Activated B cell treated with CpG ODN at 0.5 μM for 24 hours (primary cell): ENCODE measurements around the gene RCOR3. TPM values are rescaled to one million over a fixed set of nuclear protein-coding genes. Genes with fewer than 3 reads are reported as not detected.

Experiments used
- ATAC-seq: fragments of 200-7000 bp; cut with Tn5 transposase; one replicate; pipeline ENCODE4 v1.10.0; 2021; ENCODE audit warnings: low read depth, mild to moderate bottlenecking, moderate library complexity
- CTCF ChIA-PET: fragments of 350-600 bp; sonication (Branson Sonifier 250); formaldehyde crosslinking; loops from one replicate; lab custom pipeline; 2021; ENCODE audit warnings: antibody characterized with exemption; lab: Charles Lee
- POLR2A ChIA-PET: fragments of 350-600 bp; sonication (Branson Sonifier 250); formaldehyde crosslinking; loops from one replicate; lab custom pipeline; 2021; ENCODE audit warnings: antibody characterized with exemption; lab: Charles Lee
- DNase-seq: peaks from one replicate; pipeline ENCODE4 v3.0.0; 2022
- H3K27ac Mint-ChIP-seq: one replicate; pipeline ENCODE4 v1.8.0; 2020; ENCODE audit warnings: mixed read lengths
- H3K27me3 Mint-ChIP-seq: one replicate; pipeline ENCODE4 v1.8.0; 2021; ENCODE audit warnings: mixed read lengths
- H3K36me3 Mint-ChIP-seq: one replicate; pipeline ENCODE4 v1.8.0; 2021; ENCODE audit warnings: low read depth, mixed read lengths
- H3K4me1 Mint-ChIP-seq: one replicate; pipeline ENCODE4 v1.8.0; 2021; ENCODE audit warnings: mixed read lengths
- H3K4me3 Mint-ChIP-seq: one replicate; pipeline ENCODE4 v1.8.0; 2020; ENCODE audit warnings: mild to moderate bottlenecking, mixed read lengths
- H3K9me3 Mint-ChIP-seq: one replicate; pipeline ENCODE4 v1.8.0; 2020; ENCODE audit warnings: mixed read lengths
- CTCF ChIP-seq: fragments of 200-600 bp; IDR thresholded peaks from one replicate; pipeline ENCODE4 v1.8.0; 2022; ENCODE audit warnings: antibody characterized with exemption, mild to moderate bottlenecking
- intact Hi-C: fragments of 100-400 bp; cut with micrococcal nuclease; formaldehyde crosslinking; loops from one replicate; pipeline ENCODE4 v1.15.1; 2024
- total RNA-seq: library from RNA; stranded (reverse); gene quantifications from 2 replicates; pipeline ENCODE4 v1.2.3, GENCODE V29; 2022

The RCOR3 gene
- total RNA-seq, 1 donor from 2014 or later = 72.3 TPM

- ATAC-seq (no peak), DNase-seq (no peak)
- Mint-ChIP-seq H3K27me3 (no peaks in the 10 kb centered on the region), H3K27ac (peak overlapping the region; percentile 88), H3K4me1 (peaks cover 100% of the 10 kb centered on the region), H3K4me3 (no peak overlapping the region), H3K36me3 (peaks cover 27% of the 10 kb centered on the region), H3K9me3 (no peaks in the 10 kb centered on the region)
- CTCF ChIA-PET = interaction anchor here (1.2 to 6.6 kb wide), 5 partner anchors 9 to 16 kb away, joined by 3 to 34 read pairs (median 12); partner anchors contain the start of gene TRAF5
- intact Hi-C loops = no loop called here
- POLR2A ChIA-PET = interaction anchor here (5.8 kb wide), 1 partner anchor 10 kb away, joined by 68 read pairs; the partner anchor contains the start of gene TRAF5
- no peak for TF ChIP-seq CTCF
Measured at GRCh38 chr1:211338224-211338620, 79.1 kb downstream of the RCOR3 start.

- peak; percentile 23 for ATAC-seq
- Mint-ChIP-seq H3K27ac (peak overlapping the region; percentile 88), H3K36me3 (peaks cover 32% of the 10 kb centered on the region), H3K4me3 (peak overlapping the region; percentile 46), H3K27me3 (no peaks in the 10 kb centered on the region), H3K9me3 (no peaks in the 10 kb centered on the region), H3K4me1 (peaks cover 100% of the 10 kb centered on the region)
- CTCF ChIA-PET = interaction anchor here (1.0 to 6.6 kb wide), 2 partner anchors 14 to 16 kb away, joined by 3 to 34 read pairs; no protein-coding TSS in a partner anchor
- TF ChIP-seq CTCF = no peak
- POLR2A ChIA-PET = interaction anchor here (5.8 kb wide), 1 partner anchor 12 kb away, joined by 68 read pairs; the partner anchor contains the start of gene TRAF5
- DNase-seq = no peak
- intact Hi-C loops = loop anchor here (1.0 kb wide), 1 partner anchor 8 kb away; no protein-coding TSS in a partner anchor
Measured at GRCh38 chr1:211339631-211340041, 80.5 kb downstream of the RCOR3 start.

- TF ChIP-seq CTCF = no peak
- H3K4me1 Mint-ChIP-seq = peaks cover 98% of the 10 kb centered on the region
- no peaks in the 10 kb centered on the region for H3K9me3 Mint-ChIP-seq
- no peaks in the 10 kb centered on the region for H3K27me3 Mint-ChIP-seq
- peak overlapping the region; percentile 74 for H3K27ac Mint-ChIP-seq
- peaks cover 42% of the 10 kb centered on the region for H3K36me3 Mint-ChIP-seq
- intact Hi-C loops = no loop called here
- DNase-seq = no peak
- ChIA-PET POLR2A (interaction anchor here (0.9 to 5.8 kb wide), 5 partner anchors 8 to 42 kb away, joined by 3 to 68 read pairs (median 4); partner anchors contain the start of gene TRAF5), CTCF (interaction anchor here (1.0 to 6.6 kb wide), 3 partner anchors 12 to 17 kb away, joined by 3 to 34 read pairs (median 4); no protein-coding TSS in a partner anchor)
- no peak for ATAC-seq
- H3K4me3 Mint-ChIP-seq = no peak overlapping the region
Measured at GRCh38 chr1:211340622-211341507, 81.7 kb downstream of the RCOR3 start.

GRCh38 chr1:211341999-211342398 is 82.8 kb downstream of the RCOR3 start:
- Mint-ChIP-seq H3K4me3 (peak overlapping the region; percentile 7), H3K4me1 (peaks cover 98% of the 10 kb centered on the region), H3K9me3 (no peaks in the 10 kb centered on the region), H3K27ac (peak overlapping the region; percentile 74), H3K36me3 (peaks cover 49% of the 10 kb centered on the region), H3K27me3 (no peaks in the 10 kb centered on the region)
- ATAC-seq = no peak
- intact Hi-C loops = loop anchor here (1.0 kb wide), 1 partner anchor 10 kb away; no protein-coding TSS in a partner anchor
- POLR2A ChIA-PET = interaction anchor here (0.9 to 1.5 kb wide), 3 partner anchors 10 to 15 kb away, joined by 3 to 4 read pairs (median 3); no protein-coding TSS in a partner anchor
- no peak for TF ChIP-seq CTCF
- CTCF ChIA-PET = interaction anchor here (6.6 kb wide), 1 partner anchor 18 kb away, joined by 34 read pairs; no protein-coding TSS in a partner anchor
- no peak for DNase-seq
